GM18870 (cell line): ENCODE results near the gene RHEB.
A peak's percentile ranks its signal among the peaks of the same experiment; 100 is the strongest.

Experiments used
- ATAC-seq: cut with Tn5 transposase; IDR thresholded peaks from one replicate; pipeline ENCODE4 v1.9.1; 2021; ENCODE audit warnings: moderate library complexity; ENCODE audit not compliant: unreplicated experiment

RHEB gene

DNA sequence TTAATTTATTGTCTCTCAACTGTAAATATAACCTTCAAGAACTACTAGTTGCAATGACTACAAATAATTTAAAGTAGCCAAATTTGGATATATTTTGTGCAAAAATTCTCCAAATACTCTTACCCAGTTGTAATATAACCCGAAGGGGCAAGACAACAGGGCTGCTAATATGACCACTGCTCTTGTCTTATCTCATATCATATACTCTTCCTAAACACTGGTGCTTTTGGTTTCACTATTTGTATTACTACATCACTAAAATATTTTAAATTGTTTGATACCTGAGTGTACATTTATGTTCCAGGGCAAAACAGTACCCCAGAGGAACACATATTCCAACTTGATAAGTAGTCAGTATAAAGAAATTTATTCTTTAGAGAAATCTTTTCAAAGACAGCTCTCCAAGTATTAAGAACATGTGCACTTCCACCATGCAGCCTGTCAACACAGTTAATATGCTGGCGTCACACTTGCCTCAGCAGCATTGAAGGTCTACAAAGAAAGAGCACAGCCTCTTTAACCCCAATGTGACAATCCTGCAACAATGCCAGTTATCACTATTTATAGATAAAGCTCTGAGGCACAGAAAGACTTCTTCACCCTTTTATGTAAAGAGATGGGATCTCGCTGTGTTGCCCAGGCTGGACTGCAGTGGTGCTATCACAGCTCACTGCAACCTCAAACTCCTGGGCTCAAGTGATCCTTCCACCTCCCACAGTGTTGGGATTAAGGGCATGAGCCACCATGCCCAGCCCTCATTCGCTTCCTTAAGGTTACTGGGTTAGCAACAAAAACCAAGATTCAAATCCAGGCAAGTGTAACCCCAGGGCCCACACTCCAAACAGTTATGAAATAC, 37.8 kb downstream of the RHEB start:
- peak; percentile 59 for ATAC-seq

DNA sequence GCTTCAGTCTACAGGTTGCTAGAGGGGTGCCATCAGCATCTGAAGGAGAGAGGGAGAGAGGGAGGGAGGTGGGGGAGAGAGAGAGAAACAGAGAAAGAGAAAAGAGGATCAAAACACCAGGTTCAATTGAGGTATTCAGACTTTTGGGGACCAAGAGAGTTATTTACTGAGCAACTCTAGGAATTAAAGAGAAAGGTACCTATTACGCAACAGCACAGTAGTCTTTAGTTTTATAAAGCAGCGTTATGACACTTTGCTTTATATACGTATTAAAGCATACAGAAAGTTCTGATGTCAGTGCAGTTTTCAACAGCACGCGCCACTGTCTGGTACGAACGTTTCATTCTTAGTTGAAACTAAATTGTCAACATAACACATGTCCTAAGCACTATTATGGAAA, 41.8 kb downstream of the RHEB start:
- no peak for ATAC-seq

DNA sequence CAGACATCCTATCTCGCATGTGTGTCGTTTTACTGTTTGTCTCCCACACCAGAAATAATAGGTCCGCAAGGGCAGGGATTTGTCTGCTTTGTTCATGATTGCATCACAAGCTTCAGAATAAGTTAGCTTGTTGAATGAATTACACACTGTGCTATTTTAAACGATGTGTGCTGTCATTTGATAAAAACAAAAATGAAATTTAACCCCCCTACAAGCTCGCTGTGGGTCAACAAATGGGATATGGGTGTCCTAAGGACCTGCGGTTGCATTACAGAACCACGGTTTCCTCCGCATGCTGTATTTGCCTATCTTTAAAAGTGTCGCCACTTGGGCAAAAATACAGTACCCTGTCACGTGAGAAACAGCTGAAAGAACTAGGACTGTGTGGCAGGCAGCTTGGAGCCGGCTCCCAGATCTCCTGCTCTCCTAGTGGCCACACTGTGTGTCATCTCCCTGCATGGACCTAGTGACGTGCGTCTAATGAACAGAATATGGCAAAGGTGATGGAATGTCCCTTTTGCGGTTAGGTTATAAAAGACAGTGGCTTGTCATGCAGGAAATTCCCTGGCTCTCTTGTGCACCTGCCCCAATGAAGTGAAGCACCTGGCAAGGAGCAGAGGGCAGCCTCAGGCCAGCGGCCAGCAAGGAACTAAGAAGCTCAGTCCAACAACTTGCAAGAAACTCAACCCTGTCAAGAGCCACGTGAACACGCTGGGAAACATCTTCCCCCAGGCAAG, 46.9 kb downstream of the RHEB start:
- peak; percentile 44 for ATAC-seq

DNA sequence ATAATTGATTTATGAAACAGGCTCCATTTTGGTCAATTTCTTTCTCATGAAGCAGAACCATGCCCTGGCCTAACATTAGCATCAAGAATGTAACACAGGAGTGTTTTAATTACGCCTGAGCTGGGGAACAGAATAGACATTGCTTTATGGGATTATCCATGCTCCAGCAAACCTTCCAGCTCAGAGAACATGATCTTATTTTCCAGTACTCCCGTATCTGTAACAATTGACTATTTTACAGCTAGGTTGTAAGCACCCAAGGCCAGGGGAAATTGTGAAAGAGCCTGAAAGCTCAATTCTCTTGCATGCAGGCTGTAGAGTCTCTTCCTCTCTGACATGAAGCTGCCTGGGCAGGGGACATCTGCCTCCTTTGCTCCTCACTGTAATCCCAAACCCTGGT, 49.0 kb downstream of the RHEB start:
- ATAC-seq, result no peak

DNA sequence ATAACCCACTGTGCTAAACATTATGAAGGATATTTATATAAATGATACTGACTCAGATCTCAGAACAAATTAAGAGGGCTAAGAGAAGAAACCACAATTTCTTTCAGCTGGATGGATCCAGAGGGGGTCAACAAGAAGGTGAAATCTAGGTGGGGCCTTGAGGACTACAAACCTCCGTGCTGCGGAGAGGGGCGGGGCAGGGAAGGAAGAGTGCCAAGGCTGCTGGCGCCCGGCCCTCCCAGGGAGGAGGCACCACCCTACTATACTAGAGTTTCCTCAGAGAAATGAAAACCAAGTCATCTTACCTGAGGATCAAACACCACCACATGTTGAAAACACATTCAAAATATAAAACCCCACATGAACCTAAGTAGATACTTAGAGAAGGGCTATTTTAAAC, 50.4 kb downstream of the RHEB start:
- no peak for ATAC-seq

DNA sequence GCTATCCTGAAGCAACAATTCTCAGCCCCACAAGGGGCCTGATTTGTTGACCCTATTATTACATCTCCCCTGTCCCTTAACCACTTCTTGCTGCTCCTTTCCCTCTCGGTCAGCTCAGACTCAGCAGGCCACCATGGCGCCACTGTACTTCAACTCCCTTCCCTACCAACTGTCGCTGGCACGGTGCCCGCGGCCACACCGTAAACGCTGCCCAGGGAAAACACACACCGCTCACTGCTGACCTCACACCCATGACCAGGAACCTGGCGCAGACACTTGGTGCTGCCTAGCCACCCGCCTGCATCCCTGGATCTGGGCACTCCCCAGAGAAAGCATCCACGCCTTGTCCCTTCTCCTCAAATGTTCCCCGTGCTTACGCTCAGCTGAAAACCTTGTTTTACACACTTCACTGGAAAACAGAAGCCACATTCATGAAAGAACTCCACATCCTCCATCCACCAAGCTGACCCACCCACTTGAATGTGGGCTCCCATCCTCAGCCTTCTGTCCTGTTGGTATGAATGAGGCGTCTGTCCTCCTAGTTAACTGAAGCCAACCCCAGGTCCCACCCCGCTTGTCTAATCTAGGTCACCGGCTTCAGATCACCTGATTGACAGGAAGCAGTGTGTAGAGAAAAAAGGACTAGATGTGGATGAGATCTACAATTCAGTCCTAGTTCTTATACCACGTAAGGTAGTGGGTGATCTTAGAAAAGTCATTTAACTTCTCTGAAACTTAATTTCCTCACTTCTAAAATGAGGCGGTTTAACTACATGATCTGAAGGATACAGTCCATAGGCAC, 51.3 kb downstream of the RHEB start:
- no peak for ATAC-seq

DNA sequence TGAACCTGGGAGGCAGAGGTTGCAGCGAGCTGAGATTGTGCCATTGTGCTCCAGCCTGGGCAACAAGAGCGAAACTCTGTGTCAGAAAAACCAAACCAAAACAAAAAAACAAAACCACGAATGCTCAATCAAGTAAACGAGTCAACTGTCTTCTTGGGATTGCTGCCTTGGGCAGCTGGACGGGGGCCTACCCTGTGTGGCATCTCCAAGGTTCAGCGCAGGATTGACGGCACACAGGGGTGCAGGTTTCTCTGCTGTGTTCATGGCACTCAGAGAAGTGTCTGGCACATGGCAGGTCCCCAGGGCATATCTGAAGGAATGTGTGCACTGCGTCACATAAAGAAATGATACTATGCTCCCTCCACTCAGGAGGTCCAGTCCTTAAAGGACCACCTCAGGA, 54.5 kb downstream of the RHEB start:
- no peak for ATAC-seq

DNA sequence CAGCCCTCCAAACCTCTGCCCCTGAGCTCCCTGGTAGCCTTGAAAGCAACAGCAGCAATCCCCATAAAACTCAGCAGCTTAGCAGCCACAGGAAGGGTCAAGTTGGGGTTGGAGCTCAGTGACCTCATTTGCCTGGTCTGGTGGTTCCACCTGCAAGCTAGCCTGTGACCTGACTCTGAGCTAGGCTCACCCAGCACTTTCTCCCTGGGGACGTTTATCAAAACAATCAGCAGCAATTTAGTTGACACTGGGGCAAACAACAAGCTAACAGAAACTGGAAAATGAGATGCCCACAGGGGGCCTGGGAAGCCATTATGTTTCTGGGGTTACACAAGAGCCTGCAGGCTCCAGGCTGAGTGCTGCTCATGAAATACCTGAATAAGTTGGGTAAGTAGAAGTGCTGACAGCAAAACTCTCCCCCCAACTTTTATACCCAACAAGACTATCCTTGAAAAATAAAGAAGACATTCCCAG, 57.4 kb downstream of the RHEB start:
- ATAC-seq, result no peak

DNA sequence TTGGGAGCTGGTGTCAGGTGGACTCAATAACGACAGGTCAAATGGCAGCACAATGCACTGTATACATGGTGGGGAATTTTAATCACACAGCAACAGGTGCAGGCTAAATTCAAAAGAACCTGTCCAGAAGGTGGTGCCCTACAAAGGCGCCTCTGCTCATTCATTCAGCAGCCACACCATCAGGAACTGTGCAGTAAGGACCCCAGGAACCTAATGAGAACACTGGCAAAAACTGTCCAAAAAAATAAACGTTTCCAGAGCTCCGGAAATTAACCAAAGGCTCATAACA, 57.8 kb downstream of the RHEB start:
- no peak for ATAC-seq

DNA sequence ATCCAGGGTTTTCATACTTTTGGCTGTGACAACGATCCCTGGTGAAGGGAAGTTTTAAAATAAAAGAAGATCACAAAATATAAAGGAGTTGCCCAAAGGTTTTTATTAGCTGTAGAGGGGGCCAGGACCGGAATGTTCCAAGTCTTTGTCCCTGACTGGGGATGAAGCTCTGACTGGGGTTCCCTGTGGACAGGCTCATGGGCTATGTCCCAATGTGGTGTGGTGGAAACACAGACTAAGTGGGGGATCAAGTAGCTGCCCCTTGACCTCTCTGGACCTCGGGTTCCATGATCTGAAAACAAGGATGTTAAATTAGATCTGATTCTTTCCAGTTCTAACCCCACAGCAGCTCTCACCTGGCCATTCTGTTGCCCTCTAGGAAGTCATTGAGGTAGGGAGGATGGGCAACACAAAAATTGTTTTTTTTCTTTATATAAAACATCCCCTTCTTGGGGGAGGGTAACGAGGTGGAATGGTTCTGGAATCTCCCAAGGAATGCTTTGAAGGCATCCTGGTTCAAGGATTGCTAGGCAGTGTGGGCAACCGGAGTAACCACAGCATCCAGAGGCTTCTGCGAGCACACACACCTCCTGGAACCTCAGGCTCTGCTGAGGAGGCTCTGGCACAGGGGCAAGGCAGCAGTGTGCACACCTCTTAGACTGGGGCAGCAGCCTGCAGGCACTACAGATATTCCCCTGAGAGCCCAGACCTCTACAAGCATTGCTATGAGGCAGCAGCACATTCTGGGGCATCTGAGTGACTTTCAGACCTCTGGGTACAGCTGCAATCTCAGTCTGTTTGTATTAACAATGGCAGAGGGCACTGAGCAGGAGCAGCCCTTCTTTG, 58.4 kb downstream of the RHEB start:
- ATAC-seq, result no peak

DNA sequence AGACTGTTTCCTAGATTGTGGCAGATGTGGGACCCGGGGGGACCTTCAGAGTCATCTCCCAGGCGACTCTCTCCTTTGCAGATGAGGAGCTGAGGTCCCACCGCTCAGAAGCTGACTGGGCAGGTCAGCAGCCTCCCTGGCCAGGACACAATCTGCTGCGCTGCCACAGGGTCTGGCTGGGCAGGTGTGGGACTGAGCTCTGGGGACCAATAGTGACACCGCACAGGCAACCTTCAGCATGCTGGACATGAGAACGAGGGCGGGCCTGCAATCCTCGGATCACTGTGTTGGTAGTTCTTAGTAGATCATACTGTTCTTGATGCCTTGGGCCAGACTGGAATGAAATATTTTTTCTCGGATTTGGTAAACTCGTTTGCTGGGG, 59.2 kb downstream of the RHEB start:
- no peak for ATAC-seq

DNA sequence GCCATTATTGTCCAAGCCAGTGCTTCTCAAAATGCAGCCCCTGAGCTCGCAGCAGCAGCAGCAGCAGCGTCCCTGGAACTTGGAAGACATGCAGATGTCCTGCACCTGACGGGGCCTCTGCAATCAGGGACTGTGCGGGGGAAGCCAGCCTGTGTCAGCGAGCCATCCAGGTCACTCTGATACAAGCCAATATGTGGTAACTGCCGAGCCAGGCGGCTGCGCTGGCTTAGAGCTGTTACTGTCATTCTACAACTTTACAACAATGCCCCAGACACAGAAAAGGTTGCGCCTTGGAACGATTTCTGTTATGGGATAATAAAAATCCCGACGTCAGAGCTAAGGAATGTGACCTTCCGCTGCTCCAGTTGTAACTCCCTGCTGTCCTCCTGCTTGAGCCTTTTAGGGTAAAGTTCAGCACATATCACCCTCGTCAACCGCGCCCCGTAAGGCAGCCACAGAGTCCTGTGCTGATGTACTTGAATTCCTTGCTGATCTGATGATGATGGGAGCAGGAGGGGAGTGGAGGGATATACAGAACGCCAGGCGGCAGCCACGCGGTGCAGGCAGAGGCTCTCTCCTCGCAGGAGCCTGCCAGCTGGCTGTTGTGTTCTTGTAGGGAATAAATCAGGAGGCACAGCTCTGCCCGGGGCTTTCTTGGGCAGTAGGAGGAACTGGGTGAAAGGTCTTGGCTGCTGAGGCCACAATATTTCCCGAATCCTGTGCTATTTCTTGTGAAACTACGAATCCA, 59.8 kb downstream of the RHEB start:
- ATAC-seq, result no peak

DNA sequence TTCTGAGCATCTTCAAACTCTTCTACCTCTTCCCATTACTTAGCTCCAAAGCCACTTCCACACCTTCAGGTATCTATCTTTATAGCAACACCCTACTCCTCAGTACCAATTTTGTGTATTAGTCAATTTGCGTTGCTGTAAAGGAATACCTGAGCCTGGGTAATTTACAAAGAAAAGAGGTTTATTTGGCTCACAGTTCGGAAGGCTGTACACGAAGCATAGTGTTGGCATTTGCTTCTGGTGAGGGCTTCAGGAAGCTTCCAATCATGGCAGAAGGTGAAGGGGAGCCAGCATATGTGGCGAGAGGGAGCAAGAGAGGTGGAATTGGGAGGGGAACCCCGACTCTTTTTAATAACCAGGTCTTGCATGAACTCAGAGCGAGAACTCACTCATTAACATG, 62.2 kb downstream of the RHEB start:
- no peak for ATAC-seq

DNA sequence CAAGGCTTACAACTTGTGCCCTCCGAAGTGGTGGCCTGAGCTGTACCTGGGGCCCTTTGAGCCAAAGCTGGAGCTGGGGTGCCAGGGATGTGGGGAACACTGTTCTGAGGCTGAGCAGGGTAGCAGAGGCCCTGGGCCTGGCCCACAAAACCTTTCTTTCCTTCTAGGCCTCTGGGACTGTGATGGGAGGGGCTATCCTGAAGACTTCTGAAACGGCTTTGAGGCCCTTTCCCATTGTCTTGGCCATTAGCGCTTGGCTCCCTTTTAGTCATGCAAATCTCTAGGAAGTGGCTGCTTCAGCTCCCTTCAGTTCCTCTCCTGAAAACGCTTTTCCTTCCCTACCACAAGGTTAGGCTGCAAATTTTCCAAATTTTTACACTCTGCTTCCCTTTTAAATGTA, 62.9 kb downstream of the RHEB start:
- no peak for ATAC-seq

DNA sequence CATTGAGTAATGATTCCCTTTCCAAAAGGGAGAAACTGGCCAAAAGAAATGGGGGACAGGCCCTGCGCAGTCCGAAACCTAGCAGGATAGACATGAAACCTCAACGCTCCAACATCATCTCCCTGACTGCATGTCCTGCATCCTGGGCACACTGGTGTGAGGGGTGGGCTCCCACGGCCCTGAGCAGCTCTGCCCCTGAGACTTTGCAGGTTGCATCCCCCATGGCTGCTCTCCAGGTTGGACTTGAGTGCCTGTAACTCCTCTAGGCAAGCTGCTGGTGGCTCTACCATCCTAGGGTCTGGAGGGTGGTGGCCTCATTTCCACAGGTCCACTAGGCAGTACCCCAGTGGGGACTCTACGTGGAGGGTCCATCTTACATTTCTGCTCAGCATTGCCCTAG, 63.4 kb downstream of the RHEB start:
- ATAC-seq, result no peak

DNA sequence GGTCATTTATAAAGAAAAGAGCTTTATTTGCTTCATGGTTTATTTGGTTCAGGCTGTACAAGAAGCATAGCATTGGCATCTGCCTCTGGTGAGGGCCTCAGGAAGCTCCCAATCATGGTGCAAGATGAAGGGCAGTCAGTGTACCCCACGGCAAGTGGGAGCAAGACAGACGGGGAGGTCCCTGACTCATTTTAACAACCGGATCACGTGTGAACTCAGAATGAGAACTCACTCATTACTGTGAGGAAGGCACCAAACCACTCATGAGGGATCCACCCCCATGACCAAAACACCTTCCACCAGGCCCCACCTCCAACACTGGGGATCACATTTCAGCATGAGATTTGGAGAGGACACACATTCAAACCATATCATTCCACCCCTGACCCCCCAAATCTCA, 64.0 kb downstream of the RHEB start:
- no peak for ATAC-seq

DNA sequence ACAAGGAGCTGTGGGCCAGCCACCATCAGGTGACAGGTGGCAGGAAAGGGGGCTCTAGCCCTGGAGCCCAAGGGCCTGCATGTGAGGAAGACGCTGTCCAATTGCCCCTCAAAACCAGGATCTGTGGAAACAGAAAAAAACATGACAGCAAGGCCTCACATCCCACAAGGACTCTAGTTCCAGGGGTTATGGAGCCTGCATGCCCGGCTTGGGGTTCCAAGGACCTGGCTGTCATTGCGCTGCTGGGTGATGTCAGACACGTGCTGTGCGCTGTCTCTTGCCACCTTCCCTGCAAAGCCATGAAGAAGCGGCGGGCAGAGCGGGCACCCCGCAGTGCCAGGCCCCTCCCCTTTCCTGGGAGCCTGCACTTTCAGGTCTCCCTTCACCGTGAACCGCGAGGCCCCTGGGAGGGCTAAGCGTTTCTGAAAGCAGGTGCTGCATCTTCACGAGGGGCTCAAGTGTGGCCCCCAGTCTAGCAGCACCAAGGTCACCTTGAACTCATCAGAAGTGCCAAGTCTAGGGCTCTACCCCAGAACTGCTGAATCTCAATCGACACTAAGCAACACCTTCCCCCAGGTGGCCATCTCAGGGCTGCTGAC, 64.7 kb downstream of the RHEB start:
- ATAC-seq, result no peak

DNA sequence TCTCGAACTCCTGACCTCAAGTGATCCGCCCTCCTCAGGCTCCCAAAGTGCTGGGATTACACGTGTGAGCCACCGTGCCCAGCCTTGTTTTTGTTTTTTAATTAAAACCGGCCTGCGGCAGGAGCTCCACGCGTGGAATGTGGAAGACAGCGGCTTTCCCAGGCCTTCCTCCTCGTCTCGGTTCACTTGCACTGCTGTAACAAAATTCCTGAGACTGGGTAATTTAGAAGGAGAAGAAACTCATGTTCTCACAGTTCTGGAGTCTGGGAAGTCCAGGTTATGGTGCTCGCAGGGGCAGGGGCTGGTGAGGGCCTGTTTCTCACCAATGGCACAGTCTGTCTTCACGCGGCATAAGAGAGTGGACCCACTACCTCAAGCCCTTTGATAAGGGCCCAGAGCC, 65.4 kb downstream of the RHEB start:
- no peak for ATAC-seq

DNA sequence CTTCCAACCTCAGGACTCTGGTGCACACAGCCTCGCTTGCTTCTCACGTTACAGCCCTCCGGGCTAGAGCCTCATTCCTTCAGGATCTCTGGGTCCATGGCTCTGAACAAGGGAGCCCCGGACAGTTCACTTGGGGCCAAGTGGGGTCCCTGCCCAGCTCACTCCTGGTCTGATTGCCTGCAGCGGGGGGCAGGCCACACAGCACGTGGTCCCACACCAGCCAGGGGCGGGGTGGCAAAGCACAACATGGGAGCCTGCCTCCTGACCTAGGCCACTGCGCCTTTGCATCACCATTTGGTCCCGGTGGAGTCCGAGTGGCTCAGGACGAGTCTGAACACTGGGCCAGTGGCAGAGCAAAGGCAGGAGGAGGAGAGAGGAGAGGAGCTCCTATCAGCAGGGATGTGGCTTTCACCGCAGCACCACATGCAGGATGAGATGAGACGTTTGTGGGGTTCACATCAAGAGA, 66.3 kb downstream of the RHEB start:
- no peak for ATAC-seq
